ENCODE results near the gene DNM1L.

DNA sequence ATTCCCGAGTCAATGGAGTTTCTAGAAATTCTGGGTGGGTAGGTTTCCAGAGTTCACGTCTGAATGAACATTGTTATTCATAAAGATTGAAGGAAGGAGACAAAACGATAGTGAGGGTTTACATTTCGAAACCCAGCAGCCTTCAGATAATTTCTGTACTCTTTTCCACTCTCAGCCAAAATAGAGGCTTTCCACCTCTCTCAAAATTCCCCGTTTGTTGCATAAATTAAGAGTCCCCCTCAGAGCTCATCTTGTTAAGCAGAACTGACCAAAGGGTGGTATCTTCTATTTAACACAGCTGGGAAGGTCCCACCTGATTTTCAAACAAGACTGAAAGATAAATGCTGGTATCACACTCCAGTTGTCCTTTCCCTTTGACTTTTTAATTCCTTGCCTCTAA lies 98.1 kb downstream of the DNM1L start:
- TF ChIP-seq, protein P1, sequence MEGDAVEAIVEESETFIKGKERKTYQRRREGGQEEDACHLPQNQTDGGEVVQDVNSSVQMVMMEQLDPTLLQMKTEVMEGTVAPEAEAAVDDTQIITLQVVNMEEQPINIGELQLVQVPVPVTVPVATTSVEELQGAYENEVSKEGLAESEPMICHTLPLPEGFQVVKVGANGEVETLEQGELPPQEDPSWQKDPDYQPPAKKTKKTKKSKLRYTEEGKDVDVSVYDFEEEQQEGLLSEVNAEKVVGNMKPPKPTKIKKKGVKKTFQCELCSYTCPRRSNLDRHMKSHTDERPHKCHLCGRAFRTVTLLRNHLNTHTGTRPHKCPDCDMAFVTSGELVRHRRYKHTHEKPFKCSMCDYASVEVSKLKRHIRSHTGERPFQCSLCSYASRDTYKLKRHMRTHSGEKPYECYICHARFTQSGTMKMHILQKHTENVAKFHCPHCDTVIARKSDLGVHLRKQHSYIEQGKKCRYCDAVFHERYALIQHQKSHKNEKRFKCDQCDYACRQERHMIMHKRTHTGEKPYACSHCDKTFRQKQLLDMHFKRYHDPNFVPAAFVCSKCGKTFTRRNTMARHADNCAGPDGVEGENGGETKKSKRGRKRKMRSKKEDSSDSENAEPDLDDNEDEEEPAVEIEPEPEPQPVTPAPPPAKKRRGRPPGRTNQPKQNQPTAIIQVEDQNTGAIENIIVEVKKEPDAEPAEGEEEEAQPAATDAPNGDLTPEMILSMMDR (IDR thresholded peaks at IDR 0.05; ENCODE audit: borderline replicate concordance, extremely low read depth, low read length, poor library complexity, severe bottlenecking) = no peak
- TF ChIP-seq EZH2 (IDR thresholded peaks at IDR 0.05; ENCODE audit: borderline replicate concordance, low read depth, low read length, severe bottlenecking) = no peak

Measured in DND-41 (cell line).